Testis (tissue), 3 donors: ENCODE results near the gene CXCR5. TPM values are rescaled to one million over a fixed set of nuclear protein-coding genes. Genes with fewer than 3 reads are reported as not detected.
A peak's percentile ranks its signal among the peaks of the same experiment; 100 is the strongest.

Experiments used
- DNase-seq: peaks from one replicate; pipeline ENCODE4 v3.0.0-alpha.2; 2019
- H3K27ac ChIP-seq, 2 donors: fragments of 200-600 bp; sonication (generic); one replicate each; pipeline ENCODE4 v1.5.1; 2019
- H3K27me3 ChIP-seq: fragments of 200-600 bp; sonication (generic); one replicate; pipeline ENCODE4 v1.5.1; 2019
- H3K36me3 ChIP-seq: fragments of 200-600 bp; sonication (generic); one replicate; pipeline ENCODE4 v1.5.1; 2017; ENCODE audit warnings: low read depth; ENCODE audit errors: missing control alignments
- H3K4me1 ChIP-seq: fragments of 200-600 bp; sonication (generic); one replicate; pipeline ENCODE4 v1.5.1; 2019
- H3K4me3 ChIP-seq, 2 donors: fragments of 200-600 bp; sonication (generic); one replicate each; pipeline ENCODE4 v1.5.1; 2017 to 2019
- H3K9me3 ChIP-seq: fragments of 200-600 bp; sonication (generic); one replicate; pipeline ENCODE4 v1.5.1; 2017
- CTCF ChIP-seq, 3 experiments: fragments of 450-650 bp in 2 of 3; fragments of 200-600 bp in 1 of 3; sonication (generic) in 1 of 3; IDR thresholded peaks; one replicate each; pipeline ENCODE4 v1.5.1; 2016 to 2019; ENCODE audit warnings: antibody characterized with exemption in 3 of 3, mild to moderate bottlenecking in 2 of 3, moderate library complexity in 1 of 3
- POLR2A ChIP-seq: fragments of 450-650 bp; IDR thresholded peaks from one replicate; pipeline ENCODE4 v1.6.1; 2017; ENCODE audit warnings: antibody characterized with exemption, mild to moderate bottlenecking, moderate library complexity
- WGBS, 2 donors: methylation state at CpG; one replicate each; pipeline ENCODE4 v1.1.5; 2018; 5-methylcytosine and 5-hydroxymethylcytosine counted together
- intact Hi-C: fragments of 100-400 bp; cut with DNase I; formaldehyde crosslinking; loops from one replicate; pipeline ENCODE4 v1.15.1; 2023; ENCODE audit warnings: low total_unique reads
- polyA plus RNA-seq: library from polyadenylated mRNA; stranded (reverse); fragments of 350-450 nt; fragmentation: Illumina TruSeq; extraction: RNeasy Lipid Tissue Mini Kit (QIAGEN cat#74804); gene quantifications from one replicate; pipeline ENCODE4 v1.2.3, GENCODE V29; 2014; ENCODE audit warnings: low read depth, low replicate concordance; ENCODE audit not compliant: insufficient read depth
- total RNA-seq, 2 donors: library from RNA; depleted of rRNA; stranded (reverse); fragments of >200 nt; gene quantifications; one replicate each; pipeline ENCODE4 v1.2.3, GENCODE V29; 2016

Gene CXCR5
- total and polyA plus RNA-seq, 3 donors from 2014 or later = 0.06 to 0.22 TPM; not detected in 1

GRCh38 chr11:118846181-118846935 is 37.3 kb upstream of the CXCR5 start:
- 93 to 96% methylated on average over 3 of the region's 3 CpGs for WGBS, 2 donors
- no peak for TF ChIP-seq POLR2A
- TF ChIP-seq CTCF (IDR thresholded peaks at IDR 0.05) = no peak
- H3K9me3 ChIP-seq = no peaks in the 10 kb centered on the region

GRCh38 chr11:118849825-118850224 is 33.9 kb upstream of the CXCR5 start:
- H3K4me1 ChIP-seq = no peaks in the 10 kb centered on the region
- 93 to 94% methylated on average over 4 of the region's 4 CpGs for WGBS, 2 donors
- no peak overlapping the region for H3K27ac ChIP-seq
- no peaks in the 10 kb centered on the region for H3K27me3 ChIP-seq
- H3K4me3 ChIP-seq = no peak overlapping the region
- DNase-seq = no peak
- no peaks in the 10 kb centered on the region for H3K36me3 ChIP-seq
- TF ChIP-seq POLR2A (no peak), CTCF (IDR thresholded peaks at IDR 0.05) (no peak)
- no peaks in the 10 kb centered on the region for H3K9me3 ChIP-seq
- intact Hi-C loops = no loop called here

More at GRCh38 chr11:118846181-118846935, 37.3 kb upstream of the CXCR5 start:
- H3K36me3 ChIP-seq = no peaks in the 10 kb centered on the region
- H3K27ac ChIP-seq = no peak overlapping the region
- DNase-seq = no peak
- intact Hi-C loops = no loop called here
- no peak overlapping the region for H3K4me3 ChIP-seq
- no peaks in the 10 kb centered on the region for H3K27me3 ChIP-seq
- no peaks in the 10 kb centered on the region for H3K4me1 ChIP-seq

DNA sequence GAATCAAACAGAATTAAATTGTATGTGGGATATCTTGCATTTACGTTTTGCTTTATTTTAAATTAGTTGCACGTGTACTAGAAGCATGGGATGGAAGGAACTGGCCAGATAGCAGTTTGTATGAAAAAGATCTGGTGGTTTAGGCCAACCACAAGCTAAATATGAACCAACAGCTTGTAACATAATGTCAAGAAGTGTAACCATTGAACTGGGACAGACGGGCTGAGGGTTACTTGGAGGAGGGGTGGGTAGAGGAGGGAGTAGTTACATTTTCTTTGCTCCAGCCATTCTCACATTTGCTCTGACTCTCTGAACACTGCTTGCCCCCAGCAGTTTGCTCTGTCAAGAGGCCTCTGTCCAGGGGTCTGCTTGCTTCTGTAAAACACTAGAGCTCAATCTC is 31.7 kb upstream of the CXCR5 start:
- 41 to 47% methylated on average over 3 of the region's 3 CpGs for whole genome bisulfite sequencing, 2 donors
- TF ChIP-seq CTCF (IDR thresholded peaks at IDR 0.05) (no peak), POLR2A (no peak)
- intact Hi-C loops = no loop called here

GRCh38 chr11:118853678-118854077 is 30.0 kb upstream of the CXCR5 start:
- WGBS, 2 donors = 84 to 86% methylated on average over 11 to 12 of the region's 12 CpGs

More for the DNA sequence above, 31.7 kb upstream of the CXCR5 start:
- Histone ChIP-seq H3K9me3 (no peaks in the 10 kb centered on the region), H3K4me1 (no peaks in the 10 kb centered on the region), H3K27me3 (no peaks in the 10 kb centered on the region), H3K4me3 (no peak overlapping the region), H3K36me3 (no peaks in the 10 kb centered on the region), H3K27ac (no peak overlapping the region)
- DNase-seq = peak; percentile 20

More at GRCh38 chr11:118853678-118854077, 30.0 kb upstream of the CXCR5 start:
- Histone ChIP-seq H3K4me1 (no peaks in the 10 kb centered on the region), H3K9me3 (no peaks in the 10 kb centered on the region), H3K4me3 (no peak overlapping the region), H3K36me3 (no peaks in the 10 kb centered on the region), H3K27ac (no peak overlapping the region), H3K27me3 (no peaks in the 10 kb centered on the region)
- TF ChIP-seq POLR2A = no peak
- TF ChIP-seq CTCF (IDR thresholded peaks at IDR 0.05) = no peak
- no peak for DNase-seq
- intact Hi-C loops = no loop called here
